GM21360 (cell line): ENCODE results near the gene EIPR1.

Experiments
- ATAC-seq: cut with Tn5 transposase; IDR thresholded peaks from one replicate; pipeline ENCODE4 v1.9.1; 2021; ENCODE audit warnings: mild to moderate bottlenecking, moderate library complexity; ENCODE audit not compliant: unreplicated experiment

Gene EIPR1

GRCh38 chr2:3142210-3142609, 235.4 kb downstream of the EIPR1 start:
- peak; percentile 43 for ATAC-seq

GRCh38 chr2:3141696-3142095, 235.9 kb downstream of the EIPR1 start:
- no peak for ATAC-seq

DNA sequence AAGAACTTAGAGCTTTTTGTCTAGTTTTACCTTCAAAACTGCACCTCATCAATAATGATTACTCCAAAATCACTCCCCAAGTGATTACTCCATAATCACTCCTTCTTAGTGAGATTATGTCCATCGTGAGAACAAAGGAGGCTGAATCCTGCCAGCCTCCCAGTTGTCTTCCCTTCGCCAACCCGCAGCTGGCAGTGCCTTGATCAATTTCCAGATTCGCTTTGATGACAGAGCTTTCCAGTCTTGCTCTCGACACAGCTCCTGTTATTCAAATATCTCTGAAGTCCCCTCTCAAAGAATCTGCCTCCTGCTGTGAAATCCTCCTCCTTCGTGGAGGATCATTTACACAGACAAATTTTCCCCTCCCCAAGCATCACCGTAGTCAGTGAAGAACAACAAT, 237.7 kb downstream of the EIPR1 start:
- no peak for ATAC-seq
